Ovary (tissue), 3 donors: ENCODE results near the gene NEMP1.

Experiments
- CTCF ChIP-seq, 3 donors: fragments of 450-650 bp in 2 of 3; fragments of 200-600 bp in 1 of 3; IDR thresholded peaks; one replicate each; pipeline versions ENCODE4 v1.5.1 to v1.8.0; 2016 to 2022; ENCODE audit warnings: antibody characterized with exemption in 3 of 3, mild to moderate bottlenecking in 1 of 3
- EP300 ChIP-seq: sonication (generic); formaldehyde crosslinking; IDR thresholded peaks from one replicate; pipeline ENCODE4 v1.6.1; 2017; ENCODE audit warnings: antibody characterized with exemption
- POLR2A ChIP-seq: fragments of 450-650 bp; IDR thresholded peaks from one replicate; pipeline ENCODE4 v1.6.1; 2017; ENCODE audit warnings: antibody characterized with exemption, mild to moderate bottlenecking, moderate library complexity
- donor health status: DM: no; HTN: no; CAD: no.

- no peak for TF ChIP-seq EP300
- no peak for TF ChIP-seq CTCF (IDR thresholded peaks at IDR 0.05)
- TF ChIP-seq POLR2A = no peak
Measured at GRCh38 chr12:57101892-57102695, 23.5 kb upstream of the NEMP1 start.
